ENCODE measurements around the gene MNX1. TPM values are rescaled to one million over a fixed set of nuclear protein-coding genes. Genes with fewer than 3 reads are reported as not detected.
A peak's percentile ranks its signal among the peaks of the same experiment; 100 is the strongest.

Gene MNX1
- total RNA-seq, 4 donors from 2014 or later, result 0.56 TPM; not detected in 3

DNA sequence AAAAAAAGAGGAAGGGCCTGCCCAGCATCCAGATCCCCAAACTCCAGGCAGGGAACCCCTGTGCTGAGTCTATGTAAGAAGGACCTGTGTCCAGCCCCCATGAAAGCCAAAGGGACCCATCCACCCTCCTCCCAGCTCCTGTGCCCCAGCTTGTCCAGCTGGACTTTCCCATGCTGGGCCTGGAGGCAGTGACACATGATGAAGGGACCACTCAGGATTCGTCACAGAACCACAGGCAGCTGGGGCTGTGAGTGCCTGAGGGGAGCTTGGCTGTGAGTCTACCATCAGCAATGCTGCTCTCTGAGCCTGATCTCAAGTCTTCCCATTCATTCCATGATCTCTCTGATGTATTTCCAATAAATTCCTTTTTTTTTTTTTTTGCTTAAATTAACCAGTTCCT lies 36.2 kb upstream of the MNX1 start:
- Histone ChIP-seq H3K27ac (no peak overlapping the region), H3K9me3 (no peaks in the 10 kb centered on the region), H3K4me1 (no peaks in the 10 kb centered on the region), H3K4me3 (no peak overlapping the region), H3K27me3 (peaks cover 10% of the 10 kb centered on the region), H3K36me3 (no peaks in the 10 kb centered on the region)
- DNase-seq (ENCODE audit: low spot score in 2 of 2), result peak in 1 of 2 donors; percentile 19
- 39% methylated on average over 1 of the region's 1 CpG for WGBS
- TF ChIP-seq POLR2A (IDR thresholded peaks at IDR 0.05) (no peak), CTCF (IDR thresholded peaks at IDR 0.05) (no peak), POLR2AphosphoS5 (IDR thresholded peaks at IDR 0.05) (no peak), EP300 (IDR thresholded peaks at IDR 0.05) (no peak)

- 77% methylated on average over 13 of the region's 30 CpGs for WGBS
- peak in 1 of 2 donors; percentile 44 for DNase-seq (ENCODE audit: low spot score in 2 of 2)
- no peak overlapping the region for H3K4me3 ChIP-seq
- TF ChIP-seq POLR2A (IDR thresholded peaks at IDR 0.05), result no peak
- no peak for TF ChIP-seq CTCF (IDR thresholded peaks at IDR 0.05)
- no peak for TF ChIP-seq POLR2AphosphoS5 (IDR thresholded peaks at IDR 0.05)
- no peak for TF ChIP-seq EP300 (IDR thresholded peaks at IDR 0.05)
- H3K27ac ChIP-seq, result no peak overlapping the region
- no peaks in the 10 kb centered on the region for H3K4me1 ChIP-seq
- H3K27me3 ChIP-seq, result peaks cover 17% of the 10 kb centered on the region
- H3K9me3 ChIP-seq, result no peaks in the 10 kb centered on the region
- no peaks in the 10 kb centered on the region for H3K36me3 ChIP-seq
Measured at GRCh38 chr7:157044943-157045660, 34.6 kb upstream of the MNX1 start.

GRCh38 chr7:157044147-157044687 lies 33.8 kb upstream of the MNX1 start:
- no peak for DNase-seq (ENCODE audit: low spot score in 2 of 2)
- TF ChIP-seq CTCF (IDR thresholded peaks at IDR 0.05) (no peak), POLR2A (IDR thresholded peaks at IDR 0.05) (no peak), POLR2AphosphoS5 (IDR thresholded peaks at IDR 0.05) (no peak), EP300 (IDR thresholded peaks at IDR 0.05) (no peak)
- H3K4me1 ChIP-seq, result no peaks in the 10 kb centered on the region
- H3K4me3 ChIP-seq, result no peak overlapping the region
- 71% methylated on average over 13 of the region's 17 CpGs for WGBS
- H3K27me3 ChIP-seq, result peaks cover 17% of the 10 kb centered on the region
- H3K9me3 ChIP-seq, result no peaks in the 10 kb centered on the region
- H3K36me3 ChIP-seq, result no peaks in the 10 kb centered on the region
- no peak overlapping the region for H3K27ac ChIP-seq

- H3K36me3 ChIP-seq, result no peaks in the 10 kb centered on the region
- peaks cover 17% of the 10 kb centered on the region for H3K27me3 ChIP-seq
- no peak for DNase-seq (ENCODE audit: low spot score in 2 of 2)
- no peak overlapping the region for H3K4me3 ChIP-seq
- H3K4me1 ChIP-seq, result no peaks in the 10 kb centered on the region
- WGBS, result 54% methylated on average over 12 of the region's 12 CpGs
- no peaks in the 10 kb centered on the region for H3K9me3 ChIP-seq
- H3K27ac ChIP-seq, result no peak overlapping the region
- no peak for TF ChIP-seq EP300 (IDR thresholded peaks at IDR 0.05)
- TF ChIP-seq CTCF (IDR thresholded peaks at IDR 0.05), result no peak
- TF ChIP-seq POLR2AphosphoS5 (IDR thresholded peaks at IDR 0.05), result no peak
- TF ChIP-seq POLR2A (IDR thresholded peaks at IDR 0.05), result no peak
Measured at GRCh38 chr7:157043745-157044144, 33.3 kb upstream of the MNX1 start.

DNA sequence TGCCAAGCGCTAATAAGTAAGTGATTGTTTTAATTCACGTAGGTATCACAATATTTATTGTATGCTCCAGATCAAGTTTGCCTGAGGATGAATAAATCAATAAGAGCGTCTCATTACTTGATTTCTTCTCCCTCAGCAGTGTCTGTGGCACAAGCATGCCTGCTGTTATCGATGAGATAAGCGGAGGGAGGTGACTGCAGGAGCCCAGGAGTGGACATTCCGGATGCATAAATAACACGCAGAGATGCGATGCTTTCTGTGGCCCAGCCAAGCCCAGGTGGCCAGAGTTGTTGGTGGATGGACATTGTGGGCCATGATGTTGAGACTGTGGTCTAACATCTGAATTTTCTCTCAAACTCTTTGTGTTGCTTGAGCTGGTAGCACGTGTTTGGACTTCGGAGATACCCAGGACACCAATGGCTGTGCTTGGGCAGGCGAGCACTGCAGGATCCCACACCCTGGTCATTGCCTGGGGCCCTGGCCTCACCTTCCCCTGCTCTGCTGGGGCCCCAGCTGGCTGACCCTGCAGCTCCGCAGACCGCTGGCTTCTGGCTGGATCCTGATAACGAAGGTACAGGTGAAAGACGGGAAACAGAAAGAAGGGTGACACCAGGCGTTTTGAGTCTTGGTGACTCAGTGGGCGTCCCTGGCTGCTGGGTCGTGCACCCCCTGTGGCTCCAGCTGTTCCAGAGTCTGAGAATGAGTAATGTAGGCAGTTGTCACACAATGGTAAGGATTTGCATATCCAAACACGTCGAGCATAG lies 31.2 kb upstream of the MNX1 start:
- TF ChIP-seq CTCF (IDR thresholded peaks at IDR 0.05), result no peak
- TF ChIP-seq EP300 (IDR thresholded peaks at IDR 0.05), result no peak
- no peak for TF ChIP-seq POLR2A (IDR thresholded peaks at IDR 0.05)
- TF ChIP-seq POLR2AphosphoS5 (IDR thresholded peaks at IDR 0.05), result no peak
- Histone ChIP-seq H3K36me3 (no peaks in the 10 kb centered on the region), H3K4me1 (no peaks in the 10 kb centered on the region), H3K27me3 (peaks cover 27% of the 10 kb centered on the region), H3K4me3 (no peak overlapping the region), H3K9me3 (no peaks in the 10 kb centered on the region), H3K27ac (no peak overlapping the region)
- DNase-seq (ENCODE audit: low spot score in 2 of 2), result peak in 1 of 2 donors; percentile 26
- 77% methylated on average over 17 of the region's 20 CpGs for WGBS
